Dermis blood vessel endothelial cell (primary cell): Measurements from ENCODE around the gene LUZP2. TPM values are rescaled to one million over a fixed set of nuclear protein-coding genes. Genes with fewer than 3 reads are reported as not detected.
A peak's percentile ranks its signal among the peaks of the same experiment; 100 is the strongest.

Source experiments
- DNase-seq: peaks from one replicate; pipeline ENCODE4 v3.0.0; 2010
- total RNA-seq: library from RNA; depleted of rRNA; stranded (reverse); fragments of >200 nt; gene quantifications from 2 replicates; pipeline ENCODE4 v1.2.3, GENCODE V29; 2014

Gene LUZP2
- total RNA-seq, 1 donor from 2014 or later, result not detected

DNA sequence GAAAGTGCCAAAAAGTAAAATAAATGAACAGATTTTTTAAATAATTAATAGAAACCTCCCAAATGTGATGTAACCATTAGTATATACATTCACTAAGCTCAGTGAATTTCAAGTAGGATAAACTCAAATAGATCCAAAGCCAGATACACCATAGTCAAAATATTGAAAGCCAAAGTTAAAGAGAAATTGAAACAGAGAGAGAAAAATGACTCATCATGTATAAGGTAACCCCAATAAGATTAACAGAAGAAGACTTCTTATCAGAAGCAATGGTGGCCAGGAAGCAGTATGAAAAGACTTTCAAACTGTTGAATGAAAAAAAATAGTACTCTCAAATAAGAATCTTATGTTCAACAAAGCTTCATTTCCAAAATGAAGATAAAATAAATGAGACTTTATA lies 70.5 kb downstream of the LUZP2 start:
- no peak for DNase-seq

DNA sequence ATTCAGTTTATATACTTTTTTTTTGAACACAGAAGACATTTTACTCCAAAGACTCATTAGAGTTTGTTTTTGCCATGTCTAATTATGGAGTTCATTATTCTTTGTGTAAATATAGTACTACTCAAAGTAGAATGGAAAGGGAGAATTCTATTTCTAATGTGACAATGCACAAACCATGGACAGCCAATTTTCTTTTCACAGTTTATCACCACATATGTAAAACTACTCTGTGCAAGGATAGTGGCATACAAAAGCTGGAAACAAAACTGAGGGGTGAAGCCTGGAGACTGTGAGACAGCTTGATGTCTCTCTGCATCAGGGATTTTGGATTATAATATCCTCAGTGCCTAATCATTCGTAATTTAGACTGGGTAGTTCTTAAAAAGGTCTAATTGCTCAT lies 75.5 kb downstream of the LUZP2 start:
- no peak for DNase-seq

DNA sequence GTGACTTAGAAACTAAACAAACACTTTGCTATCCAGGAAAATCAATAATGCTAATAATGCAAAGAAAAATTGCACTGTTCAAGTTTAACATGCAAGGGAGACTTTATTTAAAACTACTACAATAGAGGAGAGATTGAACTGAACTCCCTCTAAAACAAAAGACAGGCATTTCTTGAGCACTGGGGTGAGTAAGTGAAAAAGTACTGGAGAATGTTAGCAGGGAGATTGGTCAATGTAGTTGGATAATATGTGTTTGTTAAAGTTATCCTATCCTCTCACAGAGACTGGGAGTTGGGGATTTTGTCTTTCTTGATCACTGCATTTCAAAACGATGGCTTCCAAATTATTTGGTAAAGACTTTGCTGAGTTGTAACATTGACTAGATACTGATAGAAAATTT lies 77.6 kb downstream of the LUZP2 start:
- DNase-seq, result no peak

DNA sequence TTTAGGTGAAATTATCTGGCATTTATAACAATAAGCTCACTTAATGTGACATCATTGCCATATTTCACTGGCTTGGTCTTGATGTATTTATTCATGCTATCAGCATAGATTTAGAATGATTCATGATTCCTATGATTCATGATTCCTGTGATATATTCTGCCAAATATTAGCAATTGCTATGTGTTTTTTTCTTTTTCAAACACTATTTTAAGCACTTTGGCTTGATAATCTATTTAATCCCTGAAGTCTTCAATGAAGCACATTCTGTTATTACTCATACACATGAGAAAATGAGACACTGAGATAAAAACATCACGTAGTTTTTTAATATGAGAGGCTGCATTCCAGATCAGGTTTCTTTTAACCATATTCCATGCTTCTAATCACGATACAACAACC lies 78.5 kb downstream of the LUZP2 start:
- DNase-seq, result peak; percentile 60

DNA sequence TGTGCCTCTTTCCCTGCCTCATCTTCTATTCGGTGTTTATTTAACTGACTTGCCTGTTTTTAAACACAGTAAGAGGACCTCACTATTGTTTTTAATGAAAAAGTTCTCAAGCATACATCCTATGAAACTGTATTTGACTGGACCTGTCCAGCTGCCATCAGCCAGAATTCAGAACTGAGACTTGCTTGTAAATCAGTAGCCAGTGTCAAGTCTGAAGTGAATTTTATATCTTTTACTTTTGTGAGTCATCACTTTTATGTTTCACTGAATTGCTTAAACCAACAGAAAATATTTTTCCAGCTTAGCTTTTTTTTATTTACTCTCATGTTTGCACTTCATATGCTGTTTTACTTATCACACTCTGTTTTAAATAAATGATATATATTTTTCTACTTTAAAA lies 88.3 kb downstream of the LUZP2 start:
- DNase-seq, result no peak

DNA sequence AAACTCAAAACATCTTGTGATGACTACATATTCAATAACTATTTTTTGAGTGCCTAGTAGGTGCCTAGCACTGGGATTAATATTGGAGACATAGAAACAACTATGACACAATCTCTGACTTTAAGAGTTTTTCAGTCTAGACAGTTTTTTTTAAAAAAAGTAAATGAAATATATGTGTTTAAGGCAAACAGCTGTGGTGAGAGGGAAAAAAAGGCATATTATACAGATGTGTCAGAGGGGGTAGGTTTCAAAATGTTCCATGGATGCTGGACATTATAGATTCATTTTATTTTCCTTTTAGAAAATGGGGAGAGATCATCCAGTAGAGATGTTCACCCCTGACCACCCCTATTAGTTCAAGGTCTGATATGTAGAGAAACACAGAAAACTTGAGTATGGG lies 90.8 kb downstream of the LUZP2 start:
- DNase-seq, result no peak

DNA sequence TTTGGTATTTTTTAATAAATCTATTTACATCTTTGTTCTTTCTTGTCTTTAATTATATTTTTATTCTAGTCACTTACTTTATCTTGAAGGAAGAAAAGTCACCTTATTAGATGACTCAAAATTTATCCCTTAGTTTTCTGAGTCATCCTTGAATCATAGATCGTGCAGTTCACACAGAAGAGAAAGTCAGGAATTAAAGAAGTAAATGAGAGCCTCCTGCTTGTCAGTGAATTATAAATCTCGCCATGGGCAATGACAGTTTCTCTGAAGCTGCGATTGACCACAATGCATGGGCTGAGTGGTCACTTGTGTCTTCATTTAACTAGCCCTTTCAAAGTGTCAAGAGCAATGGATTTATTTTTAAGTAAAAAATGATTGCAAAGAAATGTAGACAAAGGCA lies 91.2 kb downstream of the LUZP2 start:
- peak; percentile 5 for DNase-seq

DNA sequence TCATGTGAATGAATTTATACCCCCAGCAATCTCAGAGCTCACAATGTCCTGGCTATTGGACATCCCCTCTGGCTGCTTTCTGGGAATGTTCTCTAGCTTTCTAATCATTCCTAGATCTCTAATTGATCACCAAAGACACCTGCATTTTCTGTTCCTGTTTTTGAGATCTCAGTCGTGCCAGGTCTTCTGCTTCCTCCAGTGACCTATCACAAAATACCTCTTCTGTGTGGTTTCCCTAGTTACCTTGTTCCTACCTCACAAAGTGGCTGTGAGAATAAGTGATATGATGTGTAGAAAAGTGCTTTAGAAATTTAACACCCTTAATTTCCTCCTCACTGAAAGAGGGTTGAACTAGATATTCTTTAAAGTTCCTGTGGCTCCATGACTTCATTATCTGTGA lies 92.2 kb downstream of the LUZP2 start:
- no peak for DNase-seq

DNA sequence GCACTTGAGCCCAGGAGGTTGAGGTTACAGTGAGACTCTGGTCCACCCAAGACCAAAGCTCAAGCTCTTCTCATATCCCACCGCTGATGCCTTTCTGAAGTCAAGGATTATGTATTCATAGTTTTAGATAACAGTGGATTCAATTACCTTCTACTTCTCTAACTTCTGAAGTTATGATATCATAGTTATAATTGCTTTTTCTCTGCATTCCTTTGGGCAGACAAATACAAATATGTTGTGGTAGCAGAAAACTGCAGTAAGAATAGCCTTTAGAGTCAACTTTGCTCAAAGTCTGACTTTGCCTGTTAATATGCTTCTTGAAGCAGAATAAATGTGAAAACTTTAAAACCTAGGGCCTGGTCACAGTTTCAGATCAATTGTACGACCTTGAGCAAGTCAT lies 94.4 kb downstream of the LUZP2 start:
- no peak for DNase-seq

DNA sequence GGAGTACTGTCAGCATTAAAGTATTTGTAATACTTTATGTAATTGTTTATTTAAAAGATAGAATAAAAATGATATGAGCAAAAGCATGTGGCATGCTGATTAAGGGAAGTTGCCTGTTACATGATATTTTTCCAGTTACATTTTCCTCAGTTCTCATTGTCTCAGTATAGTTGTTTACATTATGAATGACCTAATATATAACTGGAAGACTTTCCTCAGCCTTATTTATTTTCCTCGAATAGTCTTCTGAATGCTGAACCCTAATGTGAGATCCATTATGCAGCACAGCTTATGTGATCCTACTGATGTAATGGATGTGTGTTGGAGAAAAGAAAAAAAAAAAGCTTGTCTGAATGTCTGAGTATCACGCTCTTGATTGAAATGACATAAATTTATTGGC lies 95.5 kb downstream of the LUZP2 start:
- no peak for DNase-seq

DNA sequence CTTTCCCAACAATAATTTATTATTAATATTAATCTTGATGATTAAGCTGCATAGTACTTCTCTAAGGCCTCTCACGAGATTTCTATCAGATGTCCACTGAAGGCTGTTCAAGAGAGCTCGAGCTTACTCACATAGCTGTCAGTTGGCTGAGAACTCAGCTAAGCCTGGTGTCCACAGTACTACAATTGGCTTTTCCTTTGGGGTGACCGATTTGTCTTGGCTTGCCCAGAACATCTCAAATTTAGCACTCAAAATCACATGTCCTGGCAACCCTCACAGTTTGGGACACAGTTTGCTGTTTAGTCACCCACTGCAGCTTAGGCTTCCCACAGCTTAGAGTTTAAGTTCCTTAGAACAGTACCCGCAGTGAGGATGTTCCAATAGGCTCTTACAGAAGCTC lies 96.5 kb downstream of the LUZP2 start:
- DNase-seq, result no peak

DNA sequence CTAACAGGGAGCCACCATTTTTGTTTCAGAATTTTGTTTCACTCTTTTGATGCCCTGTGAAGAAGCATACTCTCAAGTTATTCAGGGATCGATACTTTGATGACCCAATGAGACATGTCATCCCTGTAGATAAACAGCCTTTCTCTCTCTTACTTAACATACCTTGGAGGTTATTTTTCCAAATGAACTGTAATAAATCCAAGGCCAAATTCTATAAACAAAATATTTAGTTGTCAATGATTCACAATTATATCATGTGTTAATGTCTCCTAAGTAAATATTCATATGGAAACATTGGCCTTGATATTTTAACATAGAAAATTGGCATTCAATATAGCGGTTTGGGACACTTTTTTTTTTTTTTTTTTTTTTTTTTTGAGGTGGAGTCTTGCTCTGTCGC lies 97.5 kb downstream of the LUZP2 start:
- DNase-seq, result no peak

DNA sequence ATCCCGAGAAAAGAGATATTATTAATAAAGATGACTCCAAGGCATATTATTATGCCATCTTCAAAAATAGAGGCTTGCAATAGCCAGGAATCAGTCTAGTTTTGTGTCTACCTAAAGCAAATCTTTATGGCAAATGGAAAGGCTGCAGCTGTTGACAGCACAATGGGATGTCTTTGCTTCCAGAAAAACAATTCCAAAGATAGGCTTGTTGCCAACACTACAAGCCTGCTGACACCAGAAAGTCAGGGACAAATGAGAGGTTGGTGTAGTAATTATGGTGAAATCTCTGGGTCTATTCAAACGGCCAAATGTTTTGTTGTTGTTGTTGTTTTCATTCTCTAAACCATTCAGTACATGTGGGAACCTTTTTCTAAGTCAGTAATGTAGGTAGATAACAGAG lies 101.8 kb downstream of the LUZP2 start:
- peak; percentile 19 for DNase-seq

DNA sequence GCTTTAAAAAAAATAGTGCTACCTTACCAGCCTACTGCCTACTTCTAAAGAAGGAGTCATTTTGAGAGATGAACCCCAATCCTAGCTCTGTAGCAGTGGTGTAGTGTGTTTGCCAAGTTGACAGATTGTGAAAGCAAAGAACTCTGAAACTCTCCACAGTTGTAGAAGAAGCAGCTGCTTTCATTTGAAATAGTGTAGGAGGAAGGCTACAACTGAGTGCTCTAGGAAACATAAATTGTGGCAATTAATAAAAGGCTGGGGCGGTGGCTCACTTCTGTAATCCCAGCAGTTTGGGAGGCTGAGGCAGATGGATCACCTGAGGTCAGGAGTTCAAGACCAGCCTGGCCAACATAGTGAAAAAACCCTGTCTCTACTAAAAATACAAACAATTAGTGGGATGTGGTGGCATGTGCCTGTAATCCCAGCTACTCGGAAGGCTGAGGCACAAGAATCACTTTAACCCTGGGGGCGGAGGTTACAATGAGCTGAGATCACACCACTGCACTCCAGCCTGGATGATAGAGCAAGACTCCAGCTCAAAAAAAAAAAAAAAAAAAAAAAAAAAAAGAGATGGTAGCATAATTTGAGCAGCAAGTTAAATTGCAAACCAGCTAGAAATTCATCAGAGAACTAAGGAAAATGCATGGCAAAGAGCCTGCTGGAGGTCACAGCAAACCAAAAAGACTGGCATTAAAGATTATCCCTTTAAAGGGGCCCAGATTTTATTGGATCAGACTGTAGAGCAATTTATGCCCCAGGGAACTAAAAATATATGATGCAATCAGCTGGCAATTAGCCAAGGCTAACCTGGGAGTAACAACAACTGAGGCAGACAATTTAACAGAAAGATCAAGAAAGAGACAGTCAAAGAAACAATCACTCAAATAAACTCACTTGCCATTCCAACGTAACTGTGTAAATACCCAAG lies 112.6 kb downstream of the LUZP2 start:
- no peak for DNase-seq

DNA sequence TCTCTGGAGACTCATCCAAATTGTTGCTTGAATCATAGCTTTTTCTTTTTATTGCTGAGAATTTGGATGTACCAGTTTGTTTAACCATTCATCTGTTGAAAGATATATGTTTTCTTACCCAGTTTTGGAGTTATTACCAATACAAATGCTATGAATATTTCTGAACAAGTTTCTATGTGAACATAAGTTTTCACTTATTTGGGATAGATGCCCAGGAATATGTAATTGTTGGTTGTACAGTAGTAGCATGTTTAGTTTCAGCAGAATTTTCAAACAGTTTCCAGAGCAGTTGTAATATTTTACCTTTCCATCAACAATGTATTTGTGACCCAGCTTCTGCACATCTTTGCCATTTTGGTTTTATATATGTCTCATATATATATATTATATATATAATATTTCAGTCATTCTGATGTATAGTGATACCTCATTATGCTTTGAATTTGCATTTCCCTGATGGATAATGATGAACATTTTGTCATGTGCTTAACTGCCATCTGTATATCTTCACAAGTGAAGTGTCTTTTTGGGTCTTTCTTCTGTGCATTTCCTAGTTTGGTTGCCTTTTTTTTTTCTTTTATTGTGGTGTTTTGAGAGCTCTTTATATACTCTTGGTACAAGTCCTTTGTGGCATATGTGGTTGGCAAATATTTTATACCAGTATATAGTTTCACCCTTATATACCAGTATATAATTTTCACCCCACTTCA lies 118.8 kb downstream of the LUZP2 start:
- DNase-seq, result no peak

DNA sequence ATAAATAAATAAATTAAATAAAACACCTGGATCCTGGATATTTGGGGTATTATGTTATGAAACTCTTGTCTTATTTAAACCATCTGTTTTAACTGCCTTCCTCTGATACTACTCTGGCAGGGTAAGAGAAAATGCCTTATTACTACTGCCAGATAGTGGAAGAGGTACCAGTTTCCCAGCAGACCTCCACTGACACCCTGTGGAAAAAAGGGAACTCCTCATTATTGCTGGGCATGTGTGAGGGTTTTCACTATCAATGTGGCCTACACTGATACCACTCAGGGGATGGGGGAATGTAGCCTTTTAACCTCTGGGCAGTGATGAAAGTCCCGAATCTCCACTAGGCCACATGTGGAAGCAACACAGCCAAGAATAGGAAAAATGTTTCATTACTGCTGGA lies 121.0 kb downstream of the LUZP2 start:
- peak; percentile 1 for DNase-seq

DNA sequence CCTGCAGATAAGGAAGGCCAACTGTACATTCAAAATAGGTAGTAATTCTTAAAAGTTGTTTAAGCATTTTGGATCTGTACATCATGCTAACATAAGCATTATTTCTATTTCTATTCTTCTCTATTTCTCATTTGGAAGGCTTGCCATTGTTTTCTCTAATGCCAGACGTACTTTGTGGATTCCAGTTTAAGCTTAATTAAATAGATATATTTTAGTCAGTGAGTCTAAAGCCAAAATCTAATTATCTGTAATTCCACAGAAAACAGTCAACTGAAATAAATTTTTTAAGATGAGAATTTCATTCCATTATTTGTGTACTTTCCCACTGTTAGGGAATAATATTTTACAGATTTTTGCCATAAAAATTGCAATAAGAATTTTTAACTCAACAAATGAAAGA lies 123.0 kb downstream of the LUZP2 start:
- no peak for DNase-seq

DNA sequence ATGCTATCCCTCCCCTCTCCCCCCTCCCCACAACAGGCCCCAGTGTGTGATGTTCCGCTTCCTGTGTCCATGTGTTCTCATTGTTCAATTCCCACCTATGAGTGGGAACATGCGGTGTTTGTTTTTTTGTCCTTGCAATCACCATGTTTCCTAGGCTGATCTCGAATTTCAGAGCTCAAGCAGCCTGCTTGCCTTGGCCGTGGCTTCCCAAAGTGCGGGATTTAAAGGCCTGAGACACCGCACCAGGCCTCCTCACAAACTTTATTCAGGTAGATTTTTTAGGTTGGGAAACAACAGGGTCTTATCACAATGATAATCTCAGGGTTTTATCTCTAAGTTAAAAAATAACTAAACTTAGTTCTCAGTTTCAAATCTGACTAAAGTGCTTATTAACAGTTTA lies 125.4 kb downstream of the LUZP2 start:
- DNase-seq, result no peak

DNA sequence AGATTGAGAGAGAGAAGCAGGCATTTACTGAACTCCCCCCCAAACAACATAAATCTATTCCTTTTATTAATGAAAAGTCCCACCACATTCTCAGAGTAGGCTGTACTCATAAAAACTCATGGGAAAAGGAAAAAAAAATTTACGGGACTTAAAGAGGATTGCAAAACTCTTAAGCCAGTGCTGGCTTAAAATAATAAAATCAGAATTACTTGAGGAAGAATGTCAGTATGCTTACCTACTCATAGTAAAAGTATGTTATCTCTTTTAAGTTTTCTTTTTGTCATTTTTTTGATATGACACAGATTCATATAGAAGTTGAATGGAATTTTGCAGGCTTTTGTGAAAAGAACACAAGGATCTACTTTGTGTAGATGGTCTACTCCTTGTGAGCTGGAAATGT lies 126.3 kb downstream of the LUZP2 start:
- no peak for DNase-seq

DNA sequence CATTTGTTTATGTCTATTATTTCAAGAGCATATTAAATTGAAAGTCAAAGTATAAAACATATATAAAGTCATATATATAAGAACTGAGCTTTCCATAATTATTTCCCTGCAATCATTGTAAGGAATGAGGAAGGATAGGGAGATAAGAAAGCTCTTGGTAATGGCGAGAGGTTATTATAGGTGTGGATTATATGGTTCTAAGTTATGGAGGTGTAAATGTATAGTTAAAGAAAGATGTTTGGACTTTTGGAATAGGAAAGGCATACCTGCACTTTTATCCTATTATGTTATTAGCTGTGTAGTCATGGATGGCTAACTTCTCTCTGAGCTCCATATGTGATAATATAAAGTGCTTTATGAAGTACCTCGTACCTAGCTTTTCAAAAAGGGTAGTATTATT lies 127.6 kb downstream of the LUZP2 start:
- DNase-seq, result no peak

DNA sequence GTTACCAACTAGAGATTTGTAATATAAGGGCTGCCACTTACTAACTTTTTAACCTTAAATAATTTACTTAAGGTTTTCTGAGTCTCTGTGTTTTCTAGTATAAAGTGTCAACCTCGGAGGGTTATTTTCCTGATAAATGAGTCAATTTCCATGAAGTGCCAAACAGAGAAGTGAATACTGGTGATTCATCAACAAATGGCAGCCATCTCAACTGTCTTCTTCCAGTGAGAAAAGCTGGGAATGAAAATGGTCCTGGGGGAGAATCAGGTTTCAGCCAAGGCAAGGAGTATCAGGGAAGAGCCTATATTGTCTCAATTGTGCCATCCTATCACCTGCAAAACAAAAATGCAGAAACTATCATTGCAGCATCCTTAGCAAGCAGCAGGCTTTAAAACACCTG lies 129.1 kb downstream of the LUZP2 start:
- no peak for DNase-seq

DNA sequence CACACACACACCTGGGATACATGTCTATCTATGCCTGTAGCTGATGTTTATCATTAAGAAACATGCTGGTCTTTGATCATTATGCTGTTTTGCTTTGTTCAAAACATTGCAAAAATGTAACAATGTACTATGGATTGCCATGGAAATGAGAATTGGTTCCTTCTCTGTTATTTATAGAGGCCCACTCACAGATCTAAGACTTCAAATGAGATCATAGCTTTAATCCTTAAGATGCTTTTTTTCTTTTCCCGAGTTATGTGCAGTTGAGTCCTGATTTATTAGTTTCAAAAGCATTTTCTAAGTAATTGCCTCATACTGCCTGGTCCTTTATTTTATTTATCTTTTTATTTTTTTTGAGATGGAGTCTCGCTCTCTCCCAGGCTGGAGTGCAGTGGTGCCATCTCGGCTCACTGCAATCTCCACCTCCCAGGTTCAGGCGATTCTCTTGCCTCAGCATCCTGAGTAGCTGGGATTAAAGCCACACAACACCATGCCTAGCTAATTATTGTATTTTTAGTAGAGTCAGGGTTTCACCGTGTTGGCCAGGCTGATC lies 131.4 kb downstream of the LUZP2 start:
- no peak for DNase-seq

DNA sequence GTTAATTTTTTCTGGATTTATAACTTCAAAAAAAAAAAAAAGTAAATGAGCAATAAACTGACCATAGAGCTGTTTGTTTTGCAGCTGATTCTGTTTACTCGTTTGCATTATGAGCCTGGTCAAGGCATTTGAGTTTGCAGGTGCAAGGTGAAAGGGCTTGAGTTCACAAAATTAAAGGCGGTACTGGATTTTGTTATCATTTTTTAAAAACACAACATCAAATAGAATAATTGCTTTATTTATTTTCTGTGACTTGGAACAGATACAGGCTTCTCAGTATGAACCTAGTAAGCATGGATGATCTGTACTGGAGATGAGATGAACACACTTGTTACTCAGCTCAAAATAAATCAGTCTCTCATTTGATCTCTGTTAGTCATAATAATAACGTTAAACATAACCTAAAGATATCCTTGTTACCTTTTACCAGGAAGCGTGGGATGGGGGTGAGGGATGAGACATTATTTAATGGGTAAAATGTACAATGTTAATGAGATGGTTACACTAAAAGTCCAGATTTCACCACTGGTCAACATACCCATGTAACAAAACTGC lies 137.8 kb downstream of the LUZP2 start:
- DNase-seq, result no peak
